ENCODE results near the gene CRYBG2.
A peak's percentile ranks its signal among the peaks of the same experiment; 100 is the strongest.
"Not testable (repeated sequence)": the region's sequence is repeated elsewhere in the genome, so short reads cannot be mapped to it uniquely, and the experiment has no call there.

The CRYBG2 gene

GRCh38 chr1:26350701-26351589 lies 3.0 kb downstream of the CRYBG2 start:
- DNase-seq (ENCODE audit: low spot score) = no peak

DNA sequence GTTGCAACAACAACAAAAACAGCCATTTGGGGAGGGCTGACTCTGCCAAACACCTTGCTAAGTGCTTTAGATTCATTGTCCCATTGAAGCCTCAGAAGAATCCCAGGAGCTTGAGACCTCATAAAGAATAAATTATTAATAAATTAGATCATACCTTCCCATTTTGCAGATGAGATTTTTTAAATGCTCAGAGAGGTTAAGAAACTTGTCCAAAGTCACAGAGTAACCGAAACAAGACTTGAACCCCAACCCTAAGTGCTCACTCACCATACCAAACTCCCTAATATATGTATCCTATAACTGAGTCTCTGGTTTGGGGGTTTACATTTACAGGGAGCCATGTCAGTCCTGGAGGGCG lies 3.6 kb downstream of the CRYBG2 start:
- no peak for DNase-seq (ENCODE audit: low spot score)

GRCh38 chr1:26349877-26350244 lies 4.1 kb downstream of the CRYBG2 start:
- DNase-seq (ENCODE audit: low spot score) = no peak

DNA sequence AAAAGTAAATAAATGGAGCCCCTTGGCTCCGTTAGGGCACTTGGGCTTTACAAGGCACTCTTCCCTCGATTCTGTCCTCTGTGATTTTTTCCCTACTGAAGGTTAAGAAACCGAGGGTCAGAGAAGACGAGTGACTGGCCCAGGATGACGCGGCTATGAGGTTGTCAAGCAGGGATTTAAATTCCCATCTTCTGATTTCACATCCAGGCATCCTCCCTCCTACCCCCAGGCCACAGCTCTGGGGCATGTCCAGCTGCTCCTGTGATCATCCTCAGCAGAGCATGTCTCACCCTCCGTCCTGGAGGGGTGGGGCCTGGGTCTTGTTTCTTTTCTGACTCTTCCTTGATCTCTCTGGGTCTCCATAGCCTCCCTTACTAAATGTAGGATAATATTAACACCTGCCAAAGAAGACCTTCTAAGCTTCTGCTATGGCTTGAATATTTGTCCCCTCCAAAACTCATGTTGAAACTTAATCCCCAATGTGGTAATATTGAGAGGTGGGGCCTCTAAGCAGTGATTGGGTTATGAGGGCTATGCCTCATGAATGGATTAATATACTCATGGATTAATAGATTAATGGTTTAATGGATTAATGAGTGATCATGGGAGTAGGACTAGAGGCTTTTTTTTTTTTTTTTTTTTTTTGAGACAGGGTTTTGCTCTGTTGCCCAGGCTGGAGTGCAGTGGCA lies 4.6 kb downstream of the CRYBG2 start:
- DNase-seq (ENCODE audit: low spot score) = no peak

DNA sequence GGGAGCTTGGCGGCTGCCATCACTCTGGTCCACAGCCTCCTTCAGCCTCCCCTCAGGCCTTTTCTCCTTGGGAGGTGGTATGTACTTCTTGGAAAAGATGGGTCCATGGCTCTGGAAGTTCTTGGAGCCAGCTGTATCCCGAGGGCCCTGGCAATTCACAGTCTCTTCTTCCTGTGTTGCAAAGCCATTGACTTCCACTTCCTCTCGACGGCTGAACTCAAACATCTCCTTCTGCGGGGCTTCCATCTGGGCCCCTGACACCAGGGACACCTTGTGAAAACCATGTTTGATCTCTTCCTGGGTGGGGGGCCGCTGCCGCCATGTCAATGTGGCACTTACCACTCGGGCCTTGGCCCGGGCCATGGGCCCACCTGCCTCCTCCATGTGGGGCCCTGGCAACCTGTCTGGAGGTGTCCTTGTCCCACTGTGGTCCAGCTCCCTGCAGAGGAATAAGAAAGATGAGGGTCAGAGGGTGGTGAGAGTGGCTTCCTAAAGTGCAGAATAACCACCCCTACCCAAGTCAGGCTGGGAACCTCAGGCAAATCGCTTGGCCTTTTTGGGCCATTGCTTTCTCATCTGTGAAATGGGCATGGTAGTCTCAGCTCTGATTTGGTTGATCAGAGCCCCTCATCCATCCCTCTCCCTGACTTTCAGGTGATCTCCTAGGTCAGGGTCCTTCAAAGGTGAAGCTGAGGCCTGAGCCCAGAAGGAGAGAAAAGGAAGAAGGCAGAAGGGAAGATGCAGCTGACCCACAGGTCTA lies 7.5 kb downstream of the CRYBG2 start:
- DNase-seq (ENCODE audit: low spot score) = no peak

GRCh38 chr1:26345718-26346117 lies 8.2 kb downstream of the CRYBG2 start:
- DNase-seq (ENCODE audit: low spot score) = no peak

DNA sequence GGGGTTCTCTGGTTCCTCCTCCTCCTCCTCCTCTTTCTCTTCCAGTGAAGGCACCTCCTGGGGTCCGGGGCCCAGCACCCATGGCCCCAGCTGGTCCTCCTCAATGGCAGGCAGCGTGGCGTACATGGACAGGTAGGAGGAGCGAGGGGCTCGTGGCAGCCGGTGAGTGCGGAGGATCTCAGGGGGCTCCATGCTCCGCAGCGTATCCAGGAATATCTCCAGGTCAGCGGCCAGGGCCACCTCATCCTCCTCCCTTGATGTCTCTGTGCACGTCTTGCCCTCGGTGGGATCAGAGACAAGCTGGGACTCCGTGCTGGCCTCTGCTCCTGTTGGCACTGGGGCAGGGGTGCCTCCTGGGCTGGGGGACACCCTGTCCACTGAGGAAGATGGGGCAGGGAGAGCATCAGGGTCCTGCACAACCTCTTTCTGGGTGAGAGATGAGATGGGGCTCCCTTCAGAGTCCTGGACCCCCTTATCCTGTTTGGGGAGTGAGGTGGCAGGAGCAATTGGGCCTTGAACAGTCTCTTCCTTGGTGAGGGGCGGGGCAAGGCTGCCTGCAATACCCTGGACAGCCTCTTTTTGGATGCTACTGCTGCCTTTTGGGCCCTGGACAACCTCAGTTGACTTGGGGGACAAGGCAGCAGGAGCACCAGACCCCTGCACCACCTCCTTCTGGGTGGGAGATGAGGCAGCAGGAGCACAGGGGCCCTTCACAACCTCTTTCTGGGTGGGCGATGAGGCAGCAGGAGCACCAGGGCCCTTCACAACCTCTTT lies 9.6 kb downstream of the CRYBG2 start:
- no peak for DNase-seq (ENCODE audit: low spot score)

DNA sequence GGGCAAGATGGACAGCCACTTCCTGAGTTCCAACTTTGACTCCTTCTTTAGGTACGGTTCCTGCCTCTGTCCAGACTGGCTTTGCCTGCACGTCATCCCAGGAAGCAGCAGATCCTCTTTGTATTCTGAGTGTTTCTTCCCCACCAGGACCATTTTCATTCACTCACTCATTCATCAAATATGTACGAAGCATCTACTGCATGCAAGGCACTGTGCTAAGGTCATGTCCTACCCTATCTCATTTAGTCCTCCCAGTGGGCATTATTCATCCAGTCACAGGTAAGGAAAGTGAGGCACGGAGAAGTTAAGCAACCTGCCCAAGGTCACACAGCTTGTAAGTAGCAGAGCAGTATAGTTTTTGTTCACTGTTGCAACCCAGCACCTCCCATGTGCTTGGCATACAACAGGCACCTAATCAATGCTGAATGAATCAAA lies 13.9 kb downstream of the CRYBG2 start:
- no peak for DNase-seq (ENCODE audit: low spot score)

GRCh38 chr1:26338670-26339069 lies 15.3 kb downstream of the CRYBG2 start:
- no peak for DNase-seq (ENCODE audit: low spot score)

GRCh38 chr1:26337625-26338024 lies 16.3 kb downstream of the CRYBG2 start:
- no peak for DNase-seq (ENCODE audit: low spot score)

- DNase-seq (ENCODE audit: low spot score) = no peak
These were observed 16.8 kb downstream of the CRYBG2 start for GRCh38 chr1:26337206-26337535.

DNA sequence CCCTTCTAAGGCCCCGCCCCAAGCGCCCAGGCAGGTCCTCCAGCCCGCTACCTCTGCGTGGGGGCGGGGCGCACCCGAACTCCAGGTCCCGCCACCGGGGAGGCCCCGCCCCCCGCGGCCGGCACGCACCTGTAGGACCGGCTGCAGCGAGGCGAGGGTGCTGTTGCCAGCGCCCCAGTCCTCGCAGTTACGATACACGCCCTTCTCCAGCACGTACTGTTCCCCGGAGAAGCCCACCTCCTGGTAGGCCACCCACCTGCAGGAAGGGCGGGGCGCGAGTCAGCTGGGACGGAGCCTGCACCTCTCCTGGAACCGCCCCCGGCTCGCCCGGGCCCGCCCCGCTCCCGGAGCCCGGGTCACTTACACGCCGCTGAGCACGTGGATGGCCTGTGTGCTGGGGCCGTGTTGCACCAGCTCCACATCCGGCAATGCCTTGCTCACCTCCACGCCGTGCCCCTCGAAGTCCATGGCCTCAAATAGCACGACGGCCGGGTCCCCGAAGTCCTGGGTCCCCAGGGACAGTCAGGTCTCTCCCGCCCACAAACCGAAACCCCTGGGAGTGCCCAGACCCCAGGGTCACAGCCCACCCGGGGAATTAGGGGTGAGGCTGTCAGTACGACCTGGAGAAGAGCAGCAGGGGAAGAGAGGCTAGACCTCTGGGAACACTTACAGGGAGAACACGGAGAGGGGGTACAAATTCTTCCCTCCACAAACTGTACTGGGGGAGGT lies 17.3 kb downstream of the CRYBG2 start:
- peak; percentile 46 for DNase-seq (ENCODE audit: low spot score)

DNA sequence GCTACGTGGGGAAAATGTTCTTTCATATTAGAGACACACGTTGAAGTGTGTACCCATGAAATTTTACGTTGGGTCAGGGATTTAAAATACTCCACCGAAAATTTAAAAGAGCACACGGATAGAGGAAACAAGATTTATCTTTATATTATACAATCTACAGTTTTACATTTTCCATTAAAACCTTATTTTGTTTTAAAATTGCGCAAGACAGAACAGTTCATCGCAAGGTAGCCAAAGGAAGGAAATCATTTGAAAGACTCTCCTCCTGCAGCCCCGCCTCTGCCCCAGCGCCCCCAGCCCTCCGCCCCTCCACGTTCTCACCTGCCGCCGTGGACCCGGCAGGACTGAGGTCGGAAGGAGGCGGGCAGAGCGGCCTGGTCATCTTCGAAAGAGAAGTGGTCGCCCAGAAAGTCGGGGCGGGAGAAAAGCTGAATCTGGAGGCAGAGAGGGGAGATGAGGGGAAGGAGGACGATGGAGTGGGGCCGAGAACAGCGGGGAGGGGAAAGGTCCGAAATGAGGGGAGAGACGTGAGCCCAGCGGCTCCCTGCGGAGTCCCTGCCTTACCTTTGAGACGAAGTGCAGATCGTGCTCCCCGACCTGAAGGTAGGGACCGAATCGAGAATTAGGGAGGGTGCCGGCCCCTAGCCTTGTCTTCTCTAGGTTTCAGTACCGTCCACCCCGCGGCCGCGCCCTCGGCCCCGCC lies 18.0 kb downstream of the CRYBG2 start:
- no peak for DNase-seq (ENCODE audit: low spot score)

- DNase-seq (ENCODE audit: low spot score) = not testable (repeated sequence)
These were observed 20.6 kb downstream of the CRYBG2 start for GRCh38 chr1:26333312-26333711.

GRCh38 chr1:26330276-26330675 lies 23.7 kb downstream of the CRYBG2 start:
- DNase-seq (ENCODE audit: low spot score) = no peak

DNA sequence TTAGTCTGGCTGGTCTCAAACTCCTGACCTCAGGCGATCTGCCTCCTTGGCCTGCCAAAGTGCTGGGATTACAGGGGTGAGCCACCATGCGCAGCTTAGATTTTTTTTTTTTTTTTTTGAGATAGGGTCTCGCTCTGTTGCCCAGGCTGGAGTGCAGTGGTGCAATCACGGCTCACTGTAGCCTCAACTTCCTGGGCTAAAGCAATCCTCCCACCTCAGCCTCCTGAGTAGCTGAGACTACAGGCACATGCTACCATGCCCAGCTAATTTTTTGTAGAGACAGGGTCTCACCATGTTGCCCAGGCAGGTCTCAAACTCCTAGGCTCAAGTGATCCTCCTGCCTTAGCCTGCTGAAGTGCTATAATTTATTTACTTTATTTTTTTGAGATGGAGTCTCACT lies 24.6 kb downstream of the CRYBG2 start:
- DNase-seq (ENCODE audit: low spot score) = not testable (repeated sequence)

DNA sequence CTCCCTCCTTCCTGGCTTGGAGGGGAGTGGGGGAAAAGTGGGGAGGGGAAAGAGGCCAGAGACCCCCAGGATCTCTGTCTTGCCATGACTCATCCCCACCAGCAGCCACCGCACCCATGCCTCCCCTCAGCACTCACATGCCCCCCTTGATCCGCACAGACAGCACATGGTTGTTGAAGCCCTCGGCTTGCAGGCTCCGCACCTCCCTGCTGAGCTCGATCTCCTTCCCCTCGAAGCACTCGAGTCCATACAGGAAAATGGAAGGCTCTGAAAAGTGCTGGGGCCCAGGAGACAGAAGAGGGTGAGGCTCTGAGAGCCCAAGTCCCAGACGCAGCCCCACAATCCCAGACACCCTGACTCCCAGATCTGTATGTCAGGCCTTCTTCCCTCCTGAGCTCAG lies 25.3 kb downstream of the CRYBG2 start:
- DNase-seq (ENCODE audit: low spot score) = no peak

GRCh38 chr1:26327956-26328362 lies 26.0 kb downstream of the CRYBG2 start:
- no peak for DNase-seq (ENCODE audit: low spot score)

- no peak for DNase-seq (ENCODE audit: low spot score)
These were observed 29.4 kb downstream of the CRYBG2 start for GRCh38 chr1:26324550-26324949.

DNA sequence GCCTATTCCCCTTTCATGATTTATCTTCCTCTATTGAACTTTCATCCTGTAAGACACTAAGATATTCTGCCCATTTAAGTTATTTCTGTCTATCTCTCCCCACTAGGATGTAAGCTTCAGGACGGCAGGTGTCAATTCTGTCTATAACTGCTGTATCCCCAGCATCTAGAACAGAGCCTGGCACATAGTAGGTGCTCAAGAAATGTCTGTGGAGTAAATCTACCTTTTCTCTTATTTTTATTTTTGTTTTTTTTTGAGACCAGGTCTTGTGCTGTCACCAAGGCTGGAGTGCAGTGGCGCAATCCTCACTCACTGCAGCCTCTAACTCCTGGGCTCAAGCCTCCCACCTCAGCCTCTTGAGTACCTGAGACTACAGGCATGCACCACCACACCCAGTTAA lies 30.5 kb downstream of the CRYBG2 start:
- DNase-seq (ENCODE audit: low spot score) = no peak

- DNase-seq (ENCODE audit: low spot score) = no peak
These were observed 31.9 kb downstream of the CRYBG2 start for GRCh38 chr1:26322042-26322331.

All from COLO829 (cell line).